HepG2 (cell line): ENCODE data around the gene ALG10B. TPM values are rescaled to one million over a fixed set of nuclear protein-coding genes. Genes with fewer than 3 reads are reported as not detected.

Experiments
- ATAC-seq: fragments of 200-7000 bp; cut with Tn5 transposase; 3 replicates; pipeline ENCODE4 v1.9.1; 2020; ENCODE audit warnings: mild to moderate bottlenecking, moderate library complexity
- BruUV-seq: library from RNA; stranded (reverse); fragments of 400-500 nt; replicated peaks from 2 replicates; lab custom pipeline; 2021; lab: Mats Ljungman, UMichigan
- CTCF ChIA-PET: fragments of 300-600 bp; formaldehyde crosslinking; extraction: SDS; loops from one replicate; lab custom pipeline; 2021; ENCODE audit warnings: low total read pairs, inconsistent platforms, low intra/inter-chr PET ratio; lab: Yijun Ruan, JAX
- POLR2A ChIA-PET: fragments of 350-600 bp; sonication (Branson Sonifier 250); formaldehyde crosslinking; loops from one replicate; lab custom pipeline; 2020; ENCODE audit warnings: antibody characterized with exemption, inconsistent platforms; lab: Yijun Ruan, JAX
- DNase-seq: peaks from one replicate; pipeline ENCODE4 v3.0.0-alpha.2; 2015; ENCODE audit warnings: low spot score
- FAIRE-seq: peaks from 3 replicates; lab custom pipeline; 2011; peaks lifted over from hg19 to GRCh38; lab: Jason Lieb, UNC
- H2AFZ ChIP-seq: one replicate; pipeline ENCODE4 v1.6.1; 2011; ENCODE audit warnings: low read length, inconsistent platforms
- H3K27ac ChIP-seq: fragments of 300-600 bp; 3 replicates; pipeline ENCODE4 v1.8.0; 2011; ENCODE audit warnings: mixed run types, mild to moderate bottlenecking, mixed read lengths, low read length, inconsistent platforms; ENCODE audit not compliant: insufficient read depth; ENCODE audit errors: extremely low read length
- H3K27me3 ChIP-seq, 2 experiments: fragments of 200-600 bp in 1 of 2; 2 replicates in 1 of 2; 3 replicates in 1 of 2; pipeline versions ENCODE4 v1.6.0 to v1.8.0; 2011; ENCODE audit warnings: low read length in 2 of 2, mild to moderate bottlenecking in 2 of 2, moderate library complexity in 2 of 2, inconsistent platforms in 1 of 2; ENCODE audit not compliant: insufficient read depth in 2 of 2, control insufficient read depth in 1 of 2
- H3K36me3 ChIP-seq, 2 experiments: fragments of 200-600 bp in 1 of 2; replicated peaks in 1 of 2; 2 replicates in 1 of 2; 3 replicates in 1 of 2; pipeline versions ENCODE4 v1.5.1 to v1.8.0; 2011; ENCODE audit warnings: low read length in 2 of 2, inconsistent platforms in 1 of 2; ENCODE audit not compliant: insufficient read depth in 2 of 2, control insufficient read depth in 1 of 2
- H3K4me1 ChIP-seq: 2 replicates; pipeline ENCODE4 v1.5.1; 2012; ENCODE audit warnings: low read length, inconsistent platforms; ENCODE audit not compliant: insufficient read depth
- H3K4me2 ChIP-seq: 2 replicates; pipeline ENCODE4 v1.6.0; 2011; ENCODE audit warnings: low read depth, low read length, inconsistent platforms
- H3K4me3 ChIP-seq, 3 experiments: fragments of 200-600 bp in 1 of 3; sonication (generic), shearing (Covaris generic) in 1 of 3; replicated peaks in 1 of 3; 2 replicates each; pipeline ENCODE4 v1.5.1; 2011 to 2016; ENCODE audit warnings: low read length in 3 of 3, inconsistent platforms in 2 of 3, low read depth in 2 of 3, mild to moderate bottlenecking in 2 of 3, control low read depth in 1 of 3, mixed read lengths in 1 of 3; ENCODE audit not compliant: insufficient read depth in 1 of 3
- H3K79me2 ChIP-seq: one replicate; pipeline ENCODE4 v1.6.1; 2011; ENCODE audit warnings: low read length, inconsistent platforms; ENCODE audit not compliant: insufficient read depth
- H3K9ac ChIP-seq: 2 replicates; pipeline ENCODE4 v1.6.0; 2011; ENCODE audit warnings: mild to moderate bottlenecking, low read depth, low read length, inconsistent platforms; ENCODE audit not compliant: insufficient read depth
- H3K9me3 ChIP-seq: 2 replicates; pipeline ENCODE4 v1.5.1; 2012; ENCODE audit warnings: mild to moderate bottlenecking, low read length
- H4K20me1 ChIP-seq: 2 replicates; pipeline ENCODE4 v1.6.0; 2011; ENCODE audit warnings: inconsistent platforms, mild to moderate bottlenecking, low read length, moderate library complexity; ENCODE audit not compliant: insufficient read depth
- AGO1 ChIP-seq: fragments of 200-400 bp; formaldehyde crosslinking; IDR thresholded peaks from 2 replicates; pipeline ENCODE4 v1.6.1; 2017; ENCODE audit warnings: mild to moderate bottlenecking, low read depth, low read length, moderate library complexity; ENCODE audit not compliant: poor library complexity, severe bottlenecking
- ARID3A ChIP-seq: IDR thresholded peaks from 2 replicates; pipeline ENCODE4 v1.6.1; 2012; ENCODE audit warnings: low read depth, low read length, improper control_type of control experiment
- CC2D1A ChIP-seq: sonication (generic); formaldehyde crosslinking; IDR thresholded peaks from 2 replicates; pipeline ENCODE4 v1.8.1; 2023; ENCODE audit warnings: mild to moderate bottlenecking, missing genetic modification reagents
- DMAP1 ChIP-seq: IDR thresholded peaks from 2 replicates; pipeline ENCODE4 v1.6.1; 2016
- FOXO1 ChIP-seq: sonication (generic); formaldehyde crosslinking; IDR thresholded peaks from 2 replicates; pipeline ENCODE4 v1.4.0; 2020; ENCODE audit warnings: missing genetic modification reagents
- FUBP1 ChIP-seq: sonication (generic); formaldehyde crosslinking; IDR thresholded peaks from 2 replicates; pipeline ENCODE4 v1.5.1; 2020; ENCODE audit warnings: missing genetic modification reagents, mild to moderate bottlenecking, borderline replicate concordance
- GTF2F1 ChIP-seq: fragments of 150-350 bp; IDR thresholded peaks from 2 replicates; pipeline ENCODE4 v1.6.1; 2014; ENCODE audit warnings: low read length
- IKZF4 ChIP-seq: sonication (generic); formaldehyde crosslinking; IDR thresholded peaks from 2 replicates; pipeline ENCODE4 v1.5.1; 2020; ENCODE audit warnings: borderline replicate concordance, mild to moderate bottlenecking, low read depth, missing genetic modification reagents; ENCODE audit errors: not compliant biosample characterization
- KDM6A ChIP-seq: IDR thresholded peaks from 2 replicates; pipeline ENCODE4 v1.6.1; 2016; ENCODE audit warnings: low read depth
- RXRB ChIP-seq: IDR thresholded peaks from 2 replicates; pipeline ENCODE4 v1.6.1; 2016; ENCODE audit warnings: borderline replicate concordance, missing genetic modification reagents, missing compliant biosample characterization
- STAG1 ChIP-seq: sonication (generic); formaldehyde crosslinking; IDR thresholded peaks from 2 replicates; pipeline ENCODE4 v1.4.0; 2020; ENCODE audit warnings: missing genetic modification reagents
- YY1 ChIP-seq: IDR thresholded peaks from 2 replicates; pipeline ENCODE4 v1.6.1; 2011; ENCODE audit warnings: low read length, low read depth, moderate library complexity, mild to moderate bottlenecking; ENCODE audit not compliant: insufficient read depth, insufficient replicate concordance
- ZBTB7B ChIP-seq: sonication (generic); formaldehyde crosslinking; IDR thresholded peaks from 2 replicates; pipeline ENCODE4 v1.4.0; 2020; ENCODE audit warnings: missing genetic modification reagents
- ZNF354B ChIP-seq: sonication (generic); formaldehyde crosslinking; IDR thresholded peaks from 2 replicates; pipeline ENCODE4 v1.8.0; 2022; ENCODE audit warnings: mild to moderate bottlenecking, missing genetic modification reagents
- ZNF367 ChIP-seq: sonication (generic); formaldehyde crosslinking; IDR thresholded peaks from 2 replicates; pipeline ENCODE4 v1.4.0; 2020; ENCODE audit warnings: missing genetic modification reagents, borderline replicate concordance
- ZNF724P ChIP-seq: sonication (generic); formaldehyde crosslinking; IDR thresholded peaks from 2 replicates; pipeline ENCODE4 v1.8.0; 2022; ENCODE audit warnings: missing genetic modification reagents, borderline replicate concordance
- ZNF761 ChIP-seq: sonication (generic); formaldehyde crosslinking; conservative IDR thresholded peaks from 2 replicates; pipeline ENCODE4 v1.4.0; 2020; ENCODE audit warnings: mild to moderate bottlenecking, missing genetic modification reagents
- ZNF83 ChIP-seq: sonication (generic); formaldehyde crosslinking; IDR thresholded peaks from 2 replicates; pipeline ENCODE4 v1.4.0; 2020; ENCODE audit warnings: missing genetic modification reagents, mild to moderate bottlenecking, borderline replicate concordance
- WGBS: methylation state at CpG from one replicate; pipeline ENCODE4 v1.1.6; 2017; ENCODE audit warnings: low lambda C conversion rate; 5-methylcytosine and 5-hydroxymethylcytosine counted together
- in situ Hi-C: cut with HindIII; loops from 2 replicates; pipeline ENCODE4 v1.10.0; 2017; ENCODE audit warnings: low pct_unique_long_range_greater_than_20kb; ENCODE audit not compliant: extremely low pct_ligation_motif_present
- intact Hi-C: fragments of 100-400 bp; cut with micrococcal nuclease; formaldehyde crosslinking; loops from one replicate; pipeline ENCODE4 v1.10.0; 2022; ENCODE audit not compliant: unreplicated experiment
- polyA plus RNA-seq, 8 experiments: library from polyadenylated mRNA; depleted of rRNA in 3 of 8; stranded (reverse) in 7 of 8; unstranded in 1 of 8; fragments of >200 nt; fragmentation: Illumina TruSeq in 4 of 8; extraction: Trizol in 4 of 8; gene quantifications; 2 replicates each; pipeline versions ENCODE4 v1.2.1 to v1.2.3, GENCODE V29; 2011 to 2016; ENCODE audit warnings: low read depth in 4 of 8, missing spikeins in 1 of 8, mixed read lengths in 1 of 8; ENCODE audit not compliant: insufficient read depth in 1 of 8
- total RNA-seq, 5 experiments: library from RNA; depleted of rRNA; stranded (reverse); fragments of >200 nt; fragmentation: Illumina TruSeq; extraction: Trizol; gene quantifications; 2 replicates each; pipeline ENCODE4 v1.2.3, GENCODE V29; 2016; ENCODE audit warnings: low read depth in 1 of 5
- TF ChIP-seq, protein P1 (sequence below): sonication (generic); formaldehyde crosslinking; IDR thresholded peaks from 2 replicates; pipeline ENCODE4 v1.5.0; 2020; ENCODE audit warnings: missing genetic modification reagents
- TF ChIP-seq, protein P2 (sequence below): sonication (generic); formaldehyde crosslinking; IDR thresholded peaks from 2 replicates; pipeline ENCODE4 v1.4.0; 2020; ENCODE audit warnings: missing genetic modification reagents

ALG10B gene
- total and polyA plus RNA-seq, 2 of the 13 experiments (the other 11 are each of a cell fraction or from before 2014, with no cell fraction given): 3.3 to 9.3 TPM

DNA sequence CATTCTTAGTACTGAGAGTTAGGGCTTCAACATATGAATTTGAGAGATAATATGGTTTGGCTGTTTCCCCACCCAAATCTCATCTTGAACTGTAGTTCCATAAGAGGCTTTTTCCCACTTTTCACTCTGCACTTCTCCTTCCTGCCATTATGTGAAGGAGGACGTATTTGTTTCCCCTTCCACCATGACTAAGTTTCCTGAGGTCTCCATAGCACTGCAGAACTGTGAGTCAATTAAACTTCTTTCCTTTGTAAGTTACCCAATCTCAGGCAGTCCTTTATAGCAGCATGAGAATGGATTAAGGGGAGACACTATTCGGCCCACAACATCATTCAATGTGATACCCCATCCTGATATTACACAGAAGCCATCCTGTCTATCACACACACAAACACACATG, 36.8 kb upstream of the ALG10B start:
- H3K9me3 ChIP-seq: peaks cover 18% of the 10 kb centered on the region
- no peak overlapping the region for H3K27ac ChIP-seq
- no TSS peak for BruUV-seq
- CTCF ChIA-PET: no interaction called here
- no peak overlapping the region for H2AFZ ChIP-seq
- TF ChIP-seq YY1 (no peak), ARID3A (no peak), CC2D1A (CRISPR knock-in tag) (no peak), AGO1 (no peak), ZNF761 (CRISPR knock-in tag) (no peak), ZNF354B (CRISPR knock-in tag) (no peak), FOXO1 (no peak), DMAP1 (CRISPR knock-in tag) (no peak), ZNF83 (CRISPR knock-in tag) (no peak), FUBP1 (CRISPR knock-in tag) (no peak), GTF2F1 (no peak), STAG1 (CRISPR knock-in tag) (no peak), ZNF367 (CRISPR knock-in tag) (no peak), KDM6A (no peak), RXRB (CRISPR knock-in tag) (no peak), ZNF724P (no peak), IKZF4 (CRISPR knock-in tag) (no peak), ZBTB7B (no peak)
- TF ChIP-seq, protein P1, sequence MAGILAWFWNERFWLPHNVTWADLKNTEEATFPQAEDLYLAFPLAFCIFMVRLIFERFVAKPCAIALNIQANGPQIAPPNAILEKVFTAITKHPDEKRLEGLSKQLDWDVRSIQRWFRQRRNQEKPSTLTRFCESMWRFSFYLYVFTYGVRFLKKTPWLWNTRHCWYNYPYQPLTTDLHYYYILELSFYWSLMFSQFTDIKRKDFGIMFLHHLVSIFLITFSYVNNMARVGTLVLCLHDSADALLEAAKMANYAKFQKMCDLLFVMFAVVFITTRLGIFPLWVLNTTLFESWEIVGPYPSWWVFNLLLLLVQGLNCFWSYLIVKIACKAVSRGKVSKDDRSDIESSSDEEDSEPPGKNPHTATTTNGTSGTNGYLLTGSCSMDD: no peak
- TF ChIP-seq, protein P2, sequence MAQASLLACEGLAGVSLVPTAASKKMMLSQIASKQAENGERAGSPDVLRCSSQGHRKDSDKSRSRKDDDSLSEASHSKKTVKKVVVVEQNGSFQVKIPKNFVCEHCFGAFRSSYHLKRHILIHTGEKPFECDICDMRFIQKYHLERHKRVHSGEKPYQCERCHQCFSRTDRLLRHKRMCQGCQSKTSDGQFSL (CRISPR knock-in tag): no peak
- POLR2A ChIA-PET: no interaction called here
- in situ Hi-C loops: no loop called here
- FAIRE-seq (no peak), ATAC-seq (no peak), DNase-seq (no peak)
- no peak overlapping the region for H3K4me3 ChIP-seq
- H4K20me1 ChIP-seq: no peaks in the 10 kb centered on the region
- H3K36me3 ChIP-seq: no peaks in the 10 kb centered on the region
- intact Hi-C loops: no loop called here
- no peaks in the 10 kb centered on the region for H3K4me1 ChIP-seq
- no peaks in the 10 kb centered on the region for H3K27me3 ChIP-seq
- 0% methylated on average over 2 of the region's 2 CpGs for WGBS
- no peak overlapping the region for H3K4me2 ChIP-seq
- H3K79me2 ChIP-seq: no peaks in the 10 kb centered on the region
- H3K9ac ChIP-seq: no peak overlapping the region
